Endothelial cell (in vitro differentiated cells): ENCODE results near the gene ECPAS. TPM values are rescaled to one million over a fixed set of nuclear protein-coding genes. Genes with fewer than 3 reads are reported as not detected.

ENCODE experiments used
- DNase-seq: peaks from one replicate; pipeline ENCODE4 v3.0.0; 2021; ENCODE audit warnings: low spot score
- H3K27ac Mint-ChIP-seq: one replicate; pipeline ENCODE4 v1.8.0; 2021; ENCODE audit warnings: mixed read lengths, inconsistent platforms; ENCODE audit not compliant: unreplicated experiment
- H3K27me3 Mint-ChIP-seq: one replicate; pipeline ENCODE4 v1.8.0; 2021; ENCODE audit warnings: mild to moderate bottlenecking, moderate library complexity, mixed read lengths, inconsistent platforms; ENCODE audit not compliant: unreplicated experiment
- H3K36me3 Mint-ChIP-seq: one replicate; pipeline ENCODE4 v1.8.0; 2021; ENCODE audit warnings: mild to moderate bottlenecking, low read depth, mixed read lengths, inconsistent platforms; ENCODE audit not compliant: unreplicated experiment
- H3K4me1 Mint-ChIP-seq: one replicate; pipeline ENCODE4 v1.8.0; 2021; ENCODE audit warnings: mild to moderate bottlenecking, mixed read lengths, inconsistent platforms; ENCODE audit not compliant: unreplicated experiment
- H3K4me3 Mint-ChIP-seq: one replicate; pipeline ENCODE4 v1.8.0; 2021; ENCODE audit warnings: mild to moderate bottlenecking, mixed read lengths, inconsistent platforms; ENCODE audit not compliant: unreplicated experiment
- H3K9me3 Mint-ChIP-seq: one replicate; pipeline ENCODE4 v1.8.0; 2021; ENCODE audit warnings: mixed read lengths, inconsistent platforms; ENCODE audit not compliant: unreplicated experiment
- CTCF ChIP-seq: fragments of 200-600 bp; sonication (generic); IDR thresholded peaks from one replicate; pipeline ENCODE4 v1.5.0; 2021; ENCODE audit warnings: antibody characterized with exemption; ENCODE audit not compliant: unreplicated experiment
- total RNA-seq: library from RNA; stranded (reverse); fragmentation: NEBNext Ultra II Directional; extraction: Animal tissue kit (Norgen Biotek cat#: 25700); gene quantifications from one replicate; pipeline ENCODE4 v1.2.1, GENCODE V29; 2021; ENCODE audit not compliant: unreplicated experiment

Gene ECPAS
- total RNA-seq, 1 donor from 2014 or later, result 111 TPM

GRCh38 chr9:111399772-111400563 lies 84.2 kb downstream of the ECPAS start:
- Mint-ChIP-seq H3K36me3 (peaks cover 60% of the 10 kb centered on the region), H3K4me1 (no peaks in the 10 kb centered on the region)

GRCh38 chr9:111399211-111399739 lies 84.9 kb downstream of the ECPAS start:
- peaks cover 4% of the 10 kb centered on the region for H3K27me3 Mint-ChIP-seq
- H3K4me3 Mint-ChIP-seq, result no peak overlapping the region
- no peak for DNase-seq
- no peak for TF ChIP-seq CTCF
- peaks cover 58% of the 10 kb centered on the region for H3K36me3 Mint-ChIP-seq
- no peak overlapping the region for H3K27ac Mint-ChIP-seq
- H3K9me3 Mint-ChIP-seq, result peaks cover 8% of the 10 kb centered on the region
- no peaks in the 10 kb centered on the region for H3K4me1 Mint-ChIP-seq

More at GRCh38 chr9:111399772-111400563, 84.2 kb downstream of the ECPAS start:
- peaks cover 8% of the 10 kb centered on the region for H3K9me3 Mint-ChIP-seq
- peaks cover 2% of the 10 kb centered on the region for H3K27me3 Mint-ChIP-seq
- H3K4me3 Mint-ChIP-seq, result peak overlapping the region; percentile 37
- peak; percentile 20 for DNase-seq
- TF ChIP-seq CTCF, result peak; percentile 32
- H3K27ac Mint-ChIP-seq, result no peak overlapping the region

GRCh38 chr9:111393971-111394370 lies 90.2 kb downstream of the ECPAS start:
- H3K27ac Mint-ChIP-seq, result no peak overlapping the region
- DNase-seq, result no peak
- no peak for TF ChIP-seq CTCF
- H3K4me1 Mint-ChIP-seq, result no peaks in the 10 kb centered on the region
- peaks cover 27% of the 10 kb centered on the region for H3K36me3 Mint-ChIP-seq
- no peaks in the 10 kb centered on the region for H3K9me3 Mint-ChIP-seq
- no peak overlapping the region for H3K4me3 Mint-ChIP-seq
- peaks cover 3% of the 10 kb centered on the region for H3K27me3 Mint-ChIP-seq

DNA sequence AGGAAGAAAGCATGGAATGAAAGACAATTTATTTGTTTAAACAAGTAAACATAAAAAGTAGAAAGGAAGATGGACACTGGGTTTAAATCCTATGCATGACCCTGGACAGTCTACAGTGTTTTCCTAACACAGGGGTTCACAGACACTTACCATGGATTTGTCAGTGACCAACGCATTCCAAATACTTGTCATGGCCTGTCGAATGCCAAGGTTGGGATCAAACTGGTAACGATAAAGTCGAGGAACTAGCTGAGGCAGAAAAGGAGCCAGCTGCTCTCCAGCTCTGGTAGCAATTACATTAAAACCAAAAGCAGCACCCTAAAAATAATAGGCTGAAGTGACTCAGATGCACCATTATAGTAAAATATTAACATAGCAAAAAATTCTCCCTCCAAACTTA lies 94.8 kb downstream of the ECPAS start:
- peaks cover 1% of the 10 kb centered on the region for H3K27me3 Mint-ChIP-seq
- DNase-seq, result no peak
- H3K36me3 Mint-ChIP-seq, result peaks cover 16% of the 10 kb centered on the region
- H3K9me3 Mint-ChIP-seq, result no peaks in the 10 kb centered on the region
- no peak overlapping the region for H3K27ac Mint-ChIP-seq
- H3K4me3 Mint-ChIP-seq, result no peak overlapping the region
- no peaks in the 10 kb centered on the region for H3K4me1 Mint-ChIP-seq
- TF ChIP-seq CTCF, result no peak

DNA sequence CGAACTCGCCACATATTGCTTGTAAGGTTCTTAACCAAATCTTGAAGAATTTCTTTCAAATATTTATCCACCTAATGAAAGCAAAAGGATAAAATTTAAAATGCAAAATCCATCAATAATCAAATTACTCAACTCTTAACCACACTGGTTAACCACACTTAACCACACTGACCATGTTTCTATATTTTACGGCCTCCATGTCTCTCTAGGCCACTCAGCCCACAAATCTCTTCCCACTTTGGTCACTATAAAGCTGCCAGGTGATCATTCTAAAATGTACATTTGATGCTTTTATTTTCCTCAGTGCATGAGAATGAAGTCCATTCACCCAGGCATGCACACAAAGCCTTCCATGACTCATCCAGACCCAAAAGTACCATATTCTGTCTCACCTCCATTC lies 97.8 kb downstream of the ECPAS start:
- no peak overlapping the region for H3K27ac Mint-ChIP-seq
- no peaks in the 10 kb centered on the region for H3K9me3 Mint-ChIP-seq
- H3K27me3 Mint-ChIP-seq, result no peaks in the 10 kb centered on the region
- no peaks in the 10 kb centered on the region for H3K4me1 Mint-ChIP-seq
- no peak for TF ChIP-seq CTCF
- no peak overlapping the region for H3K4me3 Mint-ChIP-seq
- peaks cover 20% of the 10 kb centered on the region for H3K36me3 Mint-ChIP-seq
- DNase-seq, result no peak
